ENCODE results near the gene EMSY.
"Not testable (repeated sequence)": the region's sequence is repeated elsewhere in the genome, so short reads cannot be mapped to it uniquely, and the experiment has no call there.

The EMSY gene

GRCh38 chr11:76568621-76569020 is 123.8 kb downstream of the EMSY start:
- Histone ChIP-seq H3F3A (ENCODE audit: insufficient read depth) (no peaks in the 10 kb centered on the region), H3K4me3 (ENCODE audit: insufficient read depth, low read length, poor library complexity, severe bottlenecking) (no peak overlapping the region), H2AFZ (ENCODE audit: low read depth, low read length, severe bottlenecking) (no peak overlapping the region), H3K27me3 (ENCODE audit: low read length) (no peaks in the 10 kb centered on the region; the same call in 1 of the 2 replicates), H3K27ac (ENCODE audit: low read depth, low read length) (no peak overlapping the region), H3K4me2 (ENCODE audit: low read depth, low read length, poor library complexity, severe bottlenecking) (no peak overlapping the region), H3K9me2 (replicated peaks; ENCODE audit: insufficient read depth, low read length) (no peaks in the 10 kb centered on the region), H4K20me1 (ENCODE audit: low read depth, low read length) (no peaks in the 10 kb centered on the region), H3K79me2 (ENCODE audit: insufficient read depth, low read length) (no peaks in the 10 kb centered on the region), H3K36me3 (ENCODE audit: low read length) (no peaks in the 10 kb centered on the region), H3K9me3 (ENCODE audit: insufficient read depth, low read length) (no peaks in the 10 kb centered on the region), H3K9ac (ENCODE audit: low read length) (no peak overlapping the region)
- TF ChIP-seq EZH2phosphoT487 (conservative IDR thresholded peaks at IDR 0.05; ENCODE audit: low read length) (no peak), CTCF (IDR thresholded peaks at IDR 0.05; ENCODE audit: insufficient read depth, low read length, poor library complexity, severe bottlenecking) (no peak)

DNA sequence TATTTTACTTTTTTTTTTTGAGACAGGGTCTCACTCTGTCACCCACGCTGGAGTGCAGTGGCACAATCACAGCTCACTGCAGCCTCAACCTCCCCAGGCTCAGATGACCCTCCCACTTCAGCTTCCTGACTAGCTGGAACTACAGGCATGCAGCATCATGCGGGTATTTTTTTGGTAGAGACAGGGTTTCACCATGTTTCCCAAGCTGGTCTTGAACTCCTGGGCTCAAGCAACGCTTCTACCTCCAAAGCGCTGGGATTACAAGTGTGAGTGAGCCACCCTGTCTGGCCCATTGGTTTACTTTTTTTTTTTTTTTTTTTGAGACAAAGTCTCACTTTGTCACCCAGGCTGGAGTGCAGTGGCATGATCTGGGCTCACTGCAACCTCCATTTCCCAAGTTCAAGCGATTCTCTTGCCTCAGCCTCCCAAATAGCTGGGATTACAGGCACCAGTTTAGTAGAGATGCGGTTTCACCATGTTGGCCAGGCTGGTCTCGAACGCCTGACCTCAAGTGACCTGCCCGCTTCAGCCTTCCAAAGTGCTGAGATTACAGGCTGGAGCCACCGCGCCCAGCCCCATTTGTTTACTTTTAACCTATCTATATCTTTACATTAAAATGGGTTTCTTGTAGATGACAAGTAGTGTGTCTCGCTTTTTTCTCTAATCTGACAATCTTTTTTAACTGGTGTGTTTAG is 127.5 kb downstream of the EMSY start:
- not testable (repeated sequence) for H3K36me3 ChIP-seq (ENCODE audit: low read length); H3K9me2 ChIP-seq (replicated peaks; ENCODE audit: insufficient read depth, low read length); H3K27me3 ChIP-seq (ENCODE audit: low read length); H3K4me3 ChIP-seq (ENCODE audit: insufficient read depth, low read length, poor library complexity, severe bottlenecking); H3K9me3 ChIP-seq (ENCODE audit: insufficient read depth, low read length); H3K27ac ChIP-seq (ENCODE audit: low read depth, low read length); H3K79me2 ChIP-seq (ENCODE audit: insufficient read depth, low read length); H2AFZ ChIP-seq (ENCODE audit: low read depth, low read length, severe bottlenecking); H3K9ac ChIP-seq (ENCODE audit: low read length); H3F3A ChIP-seq (ENCODE audit: insufficient read depth); H3K4me2 ChIP-seq (ENCODE audit: low read depth, low read length, poor library complexity, severe bottlenecking); H4K20me1 ChIP-seq (ENCODE audit: low read depth, low read length)

GRCh38 chr11:76574406-76574805 is 129.6 kb downstream of the EMSY start:
- H3F3A ChIP-seq (ENCODE audit: insufficient read depth) = no peaks in the 10 kb centered on the region
- H3K4me2 ChIP-seq (ENCODE audit: low read depth, low read length, poor library complexity, severe bottlenecking) = no peak overlapping the region
- H3K4me3 ChIP-seq (ENCODE audit: insufficient read depth, low read length, poor library complexity, severe bottlenecking) = no peak overlapping the region
- H4K20me1 ChIP-seq (ENCODE audit: low read depth, low read length) = no peaks in the 10 kb centered on the region
- no peaks in the 10 kb centered on the region for H3K36me3 ChIP-seq (ENCODE audit: low read length)
- H3K9ac ChIP-seq (ENCODE audit: low read length) = no peak overlapping the region
- TF ChIP-seq EZH2phosphoT487 (conservative IDR thresholded peaks at IDR 0.05; ENCODE audit: low read length) (no peak), CTCF (IDR thresholded peaks at IDR 0.05; ENCODE audit: insufficient read depth, low read length, poor library complexity, severe bottlenecking) (no peak)
- H3K27ac ChIP-seq (ENCODE audit: low read depth, low read length) = no peak overlapping the region
- H3K9me3 ChIP-seq (ENCODE audit: insufficient read depth, low read length) = no peaks in the 10 kb centered on the region
- H3K27me3 ChIP-seq (ENCODE audit: low read length) = no peaks in the 10 kb centered on the region
- no peak overlapping the region for H2AFZ ChIP-seq (ENCODE audit: low read depth, low read length, severe bottlenecking)
- no peaks in the 10 kb centered on the region for H3K79me2 ChIP-seq (ENCODE audit: insufficient read depth, low read length)
- H3K9me2 ChIP-seq (replicated peaks; ENCODE audit: insufficient read depth, low read length) = no peaks in the 10 kb centered on the region

DNA sequence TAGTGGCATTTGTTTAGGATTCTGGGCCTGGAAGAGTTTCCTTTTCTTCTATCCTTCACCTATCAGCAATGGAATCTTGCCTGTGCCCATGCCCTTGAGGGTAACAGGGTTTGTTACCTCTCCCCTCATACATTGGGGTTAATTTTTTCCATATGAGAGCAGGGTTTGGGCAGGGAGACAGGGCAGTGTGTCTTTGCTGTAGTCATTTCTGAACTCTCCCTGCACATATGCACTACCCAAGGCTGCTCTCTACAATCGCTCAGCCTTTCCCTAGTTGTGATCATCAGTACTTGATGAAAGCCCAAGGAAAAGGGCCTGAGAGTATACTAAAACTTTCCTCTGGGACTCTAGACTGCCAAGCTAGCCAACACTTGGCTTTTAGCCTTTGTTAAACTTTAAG is 130.1 kb downstream of the EMSY start:
- Histone ChIP-seq H3K9me3 (ENCODE audit: insufficient read depth, low read length) (no peaks in the 10 kb centered on the region), H3K9me2 (replicated peaks; ENCODE audit: insufficient read depth, low read length) (no peaks in the 10 kb centered on the region), H3K4me2 (ENCODE audit: low read depth, low read length, poor library complexity, severe bottlenecking) (no peak overlapping the region), H4K20me1 (ENCODE audit: low read depth, low read length) (no peaks in the 10 kb centered on the region), H3K27me3 (ENCODE audit: low read length) (no peaks in the 10 kb centered on the region), H2AFZ (ENCODE audit: low read depth, low read length, severe bottlenecking) (no peak overlapping the region), H3K79me2 (ENCODE audit: insufficient read depth, low read length) (no peaks in the 10 kb centered on the region), H3F3A (ENCODE audit: insufficient read depth) (no peaks in the 10 kb centered on the region), H3K4me3 (ENCODE audit: insufficient read depth, low read length, poor library complexity, severe bottlenecking) (no peak overlapping the region), H3K27ac (ENCODE audit: low read depth, low read length) (no peak overlapping the region), H3K36me3 (ENCODE audit: low read length) (no peaks in the 10 kb centered on the region), H3K9ac (ENCODE audit: low read length) (no peak overlapping the region)
- TF ChIP-seq CTCF (IDR thresholded peaks at IDR 0.05; ENCODE audit: insufficient read depth, low read length, poor library complexity, severe bottlenecking) = no peak
- no peak for TF ChIP-seq EZH2phosphoT487 (conservative IDR thresholded peaks at IDR 0.05; ENCODE audit: low read length)

Measured in SU-DHL-6 (cell line).